ENCODE results near the gene OSBPL3.

OSBPL3 gene

GRCh38 chr7:24951441-24951980, 28.5 kb downstream of the OSBPL3 start:
- TF ChIP-seq CTCF (IDR thresholded peaks at IDR 0.05; ENCODE audit: low read depth, low read length), result no peak

DNA sequence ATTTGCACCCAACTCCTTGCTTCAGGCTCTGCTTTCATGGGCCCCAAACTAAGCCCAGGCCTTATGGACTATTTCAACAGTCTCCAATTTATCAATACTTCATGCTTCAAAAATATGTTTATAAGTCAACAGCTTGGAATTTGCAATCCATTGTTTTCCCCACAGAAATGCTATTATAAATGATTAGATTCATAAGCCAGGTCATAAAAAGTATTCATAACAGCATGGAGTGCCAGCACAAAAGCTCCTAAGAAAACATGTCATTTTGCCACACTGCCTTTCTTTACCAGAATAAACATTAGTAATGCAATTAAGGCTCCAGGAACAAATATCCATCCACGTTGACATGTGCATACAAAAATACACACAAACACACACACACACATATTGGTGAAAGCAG, 30.1 kb downstream of the OSBPL3 start:
- no peak for TF ChIP-seq CTCF (IDR thresholded peaks at IDR 0.05; ENCODE audit: low read depth, low read length)
- no peak overlapping the region for H3K4me3 ChIP-seq (ENCODE audit: low read depth, low read length)

More at GRCh38 chr7:24951441-24951980, 28.5 kb downstream of the OSBPL3 start:
- H3K4me3 ChIP-seq (ENCODE audit: low read depth, low read length), result no peak overlapping the region

GRCh38 chr7:24948739-24949138, 31.2 kb downstream of the OSBPL3 start:
- H3K4me3 ChIP-seq (ENCODE audit: low read depth, low read length), result no peak overlapping the region
- TF ChIP-seq CTCF (IDR thresholded peaks at IDR 0.05; ENCODE audit: low read depth, low read length), result no peak

DNA sequence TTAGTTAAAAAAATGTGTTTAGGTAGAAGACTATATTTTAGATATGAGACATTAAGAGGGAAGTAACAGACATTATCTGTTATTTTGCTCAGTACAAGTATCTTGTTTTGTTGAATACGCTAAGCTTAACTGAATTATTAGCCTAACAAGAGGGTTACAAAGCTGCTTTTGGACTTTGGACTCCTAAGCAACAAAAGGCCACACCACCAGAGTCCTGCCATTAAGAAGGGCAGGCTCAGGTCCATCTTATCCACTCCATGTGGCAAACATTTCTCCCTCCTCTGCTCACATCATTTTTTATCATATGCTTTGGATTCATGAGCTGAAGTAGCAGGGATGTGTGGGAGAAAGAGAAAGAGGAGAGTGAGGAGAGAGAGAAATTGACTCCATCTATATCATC, 33.5 kb downstream of the OSBPL3 start:
- H3K4me3 ChIP-seq (ENCODE audit: low read depth, low read length), result no peak overlapping the region
- no peak for TF ChIP-seq CTCF (IDR thresholded peaks at IDR 0.05; ENCODE audit: low read depth, low read length)

GRCh38 chr7:24945899-24946298, 34.1 kb downstream of the OSBPL3 start:
- no peak overlapping the region for H3K4me3 ChIP-seq (ENCODE audit: low read depth, low read length)
- TF ChIP-seq CTCF (IDR thresholded peaks at IDR 0.05; ENCODE audit: low read depth, low read length), result no peak

GRCh38 chr7:24943096-24943948, 36.7 kb downstream of the OSBPL3 start:
- TF ChIP-seq CTCF (IDR thresholded peaks at IDR 0.05; ENCODE audit: low read depth, low read length), result no peak
- H3K4me3 ChIP-seq (ENCODE audit: low read depth, low read length), result no peak overlapping the region

DNA sequence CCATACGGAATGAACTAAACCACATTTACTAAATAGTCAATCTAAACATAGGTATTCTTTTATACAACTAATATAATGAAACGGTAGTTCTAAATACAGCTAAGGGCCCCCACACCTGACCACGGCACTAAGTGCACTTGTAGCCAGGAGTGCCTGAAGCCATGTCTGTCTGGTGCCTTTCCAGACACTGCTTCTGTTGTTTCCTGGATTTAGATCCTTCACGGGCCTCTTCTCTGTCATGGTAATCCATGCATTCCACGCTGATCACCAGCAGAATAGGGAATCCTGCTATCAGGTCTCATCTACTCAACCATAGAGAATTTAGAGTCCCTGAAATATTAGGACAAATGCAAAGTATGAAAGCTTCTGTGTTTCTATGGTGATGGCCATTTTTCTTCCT, 37.8 kb downstream of the OSBPL3 start:
- no peak for TF ChIP-seq CTCF (IDR thresholded peaks at IDR 0.05; ENCODE audit: low read depth, low read length)
- no peak overlapping the region for H3K4me3 ChIP-seq (ENCODE audit: low read depth, low read length)
